A549 (cell line): ENCODE results near the gene EHD2. TPM values are rescaled to one million over a fixed set of nuclear protein-coding genes. Genes with fewer than 3 reads are reported as not detected.

Experiments
- ATAC-seq, 2 experiments: fragments of 200-7000 bp in 1 of 2; fragments of >200 bp in 1 of 2; cut with Nextera tagmentation in 1 of 2; cut with Tn5 transposase in 1 of 2; 3 replicates each; pipeline versions ENCODE4 v1.8.0 to v1.9.1; 2018 to 2020; ENCODE audit warnings: mild to moderate bottlenecking in 1 of 2, moderate library complexity in 1 of 2
- CTCF ChIA-PET: fragments of 300-600 bp; sonication (Branson Sonifier 250); formaldehyde crosslinking; extraction: SDS; loops from one replicate; lab custom pipeline; 2021; ENCODE audit warnings: antibody characterized with exemption, inconsistent platforms; lab: Yijun Ruan, JAX
- POLR2A ChIA-PET: fragments of 350-600 bp; formaldehyde crosslinking; extraction: SDS; loops from one replicate; lab custom pipeline; 2021; ENCODE audit warnings: antibody characterized with exemption, inconsistent platforms; lab: Yijun Ruan, JAX
- DNase-seq, 2 experiments: peaks; one replicate each; pipeline versions ENCODE4 v3.0.0 to v3.0.0-alpha.2; 2011 to 2016; ENCODE audit warnings: low read depth in 1 of 2, low spot score in 1 of 2
- FAIRE-seq: peaks from 2 replicates; lab custom pipeline; 2011; peaks lifted over from hg19 to GRCh38; lab: Jason Lieb, UNC
- H3K27ac ChIP-seq, 2 experiments: fragments of >200 bp; sonication (Bioruptor Twin); formaldehyde crosslinking; 3 replicates each; pipeline ENCODE4 v1.5.1; 2016 to 2017
- H3K4me1 ChIP-seq: fragments of >200 bp; sonication (Bioruptor Twin); formaldehyde crosslinking; 3 replicates; pipeline ENCODE4 v1.6.1; 2016
- H3K4me2 ChIP-seq: fragments of >200 bp; sonication (Bioruptor Twin); formaldehyde crosslinking; 3 replicates; pipeline ENCODE4 v1.6.1; 2016
- H3K4me3 ChIP-seq: fragments of >200 bp; sonication (Bioruptor Twin); formaldehyde crosslinking; 3 replicates; pipeline ENCODE4 v1.5.1; 2016
- H3K9me3 ChIP-seq: fragments of >200 bp; sonication (Bioruptor Twin); formaldehyde crosslinking; 3 replicates; pipeline ENCODE4 v1.6.1; 2016
- BHLHE40 ChIP-seq: IDR thresholded peaks from 2 replicates; pipeline ENCODE4 v1.6.1; 2012; ENCODE audit warnings: low read depth, low read length, inconsistent platforms
- CBX8 ChIP-seq: fragments of 200-600 bp; sonication (generic); IDR thresholded peaks from 2 replicates; pipeline ENCODE4 v1.6.1; 2016
- CEBPB ChIP-seq, 2 experiments: fragments of >200 bp in 1 of 2; sonication (Bioruptor Twin) in 1 of 2; formaldehyde crosslinking in 1 of 2; IDR thresholded peaks; 2 replicates each; pipeline ENCODE4 v1.6.1; 2012 to 2016
- E2F6 ChIP-seq: IDR thresholded peaks from 2 replicates; pipeline ENCODE4 v1.6.1; 2012; ENCODE audit warnings: low read depth, borderline replicate concordance
- EHMT2 ChIP-seq: fragments of 200-600 bp; sonication (generic); IDR thresholded peaks from 2 replicates; pipeline ENCODE4 v1.6.1; 2016; ENCODE audit warnings: antibody characterized with exemption, low read depth, mild to moderate bottlenecking, moderate library complexity
- ELK1 ChIP-seq: fragments of 150-350 bp; IDR thresholded peaks from 2 replicates; pipeline ENCODE4 v1.6.1; 2014; ENCODE audit warnings: low read depth, mild to moderate bottlenecking, low read length
- ESRRA ChIP-seq: fragments of 150-350 bp; IDR thresholded peaks from 2 replicates; pipeline ENCODE4 v1.6.1; 2014; ENCODE audit warnings: mild to moderate bottlenecking, low read length, borderline replicate concordance
- FOSL2 ChIP-seq, 2 experiments: fragments of 450-650 bp in 1 of 2; fragments of >200 bp in 1 of 2; sonication (Bioruptor Twin) in 1 of 2; formaldehyde crosslinking; IDR thresholded peaks; 2 replicates each; pipeline versions ENCODE4 v1.5.0 to v1.6.1; 2016 to 2020; ENCODE audit warnings: mild to moderate bottlenecking in 1 of 2, moderate library complexity in 1 of 2
- FOXS1 ChIP-seq: fragments of 250-450 bp; sonication (Bioruptor Pico); IDR thresholded peaks from 2 replicates; pipeline ENCODE4 v1.5.0; 2020; ENCODE audit warnings: mild to moderate bottlenecking, moderate library complexity
- GATA3 ChIP-seq: IDR thresholded peaks from 2 replicates; pipeline ENCODE4 v1.6.1; 2012; ENCODE audit warnings: borderline replicate concordance
- HDAC2 ChIP-seq: fragments of 200-600 bp; sonication (generic); IDR thresholded peaks from 2 replicates; pipeline ENCODE4 v1.6.1; 2016
- HEYL ChIP-seq: fragments of 250-450 bp; sonication (Bioruptor Pico); IDR thresholded peaks from 2 replicates; pipeline ENCODE4 v1.8.0; 2021; ENCODE audit warnings: mild to moderate bottlenecking, moderate library complexity
- HMGXB4 ChIP-seq: fragments of 250-450 bp; sonication (Bioruptor Pico); IDR thresholded peaks from 2 replicates; pipeline ENCODE4 v1.5.0; 2021; ENCODE audit warnings: mild to moderate bottlenecking, moderate library complexity, borderline replicate concordance
- HOXA7 ChIP-seq: fragments of 250-450 bp; sonication (Bioruptor Pico); IDR thresholded peaks from 2 replicates; pipeline ENCODE4 v1.5.0; 2020; ENCODE audit warnings: mild to moderate bottlenecking, moderate library complexity
- HOXB13 ChIP-seq: fragments of 250-450 bp; sonication (Bioruptor Pico); IDR thresholded peaks from 2 replicates; pipeline ENCODE4 v1.5.0; 2020; ENCODE audit warnings: low read depth, mild to moderate bottlenecking, moderate library complexity
- MAZ ChIP-seq: fragments of 150-350 bp; IDR thresholded peaks from 2 replicates; pipeline ENCODE4 v1.6.1; 2014; ENCODE audit warnings: antibody characterized with exemption, low read depth, low read length, borderline replicate concordance
- NR3C1 ChIP-seq: fragments of >200 bp; sonication (Bioruptor Twin); formaldehyde crosslinking; IDR thresholded peaks from 3 replicates; pipeline ENCODE4 v1.6.1; 2017
- PBX3 ChIP-seq: IDR thresholded peaks from 2 replicates; pipeline ENCODE4 v1.6.1; 2012
- PHF8 ChIP-seq: fragments of 200-600 bp; sonication (generic); IDR thresholded peaks from 2 replicates; pipeline ENCODE4 v1.6.1; 2016; ENCODE audit warnings: low read depth, mild to moderate bottlenecking, antibody characterized with exemption, moderate library complexity, borderline replicate concordance
- POLR2A ChIP-seq: IDR thresholded peaks from 2 replicates; pipeline ENCODE4 v1.6.1; 2012; ENCODE audit warnings: mild to moderate bottlenecking, low read length
- RAD21 ChIP-seq, 2 experiments: fragments of >200 bp in 1 of 2; sonication (Bioruptor Twin) in 1 of 2; formaldehyde crosslinking in 1 of 2; IDR thresholded peaks in 1 of 2; conservative IDR thresholded peaks in 1 of 2; 2 replicates in 1 of 2; 3 replicates in 1 of 2; pipeline ENCODE4 v1.6.1; 2012 to 2018; ENCODE audit warnings: inconsistent platforms in 1 of 2
- RARB ChIP-seq: fragments of 250-450 bp; sonication (Bioruptor Pico); IDR thresholded peaks from 2 replicates; pipeline ENCODE4 v1.8.0; 2021; ENCODE audit warnings: mild to moderate bottlenecking, moderate library complexity
- REST ChIP-seq: fragments of 200-600 bp; sonication (generic); IDR thresholded peaks from 2 replicates; pipeline ENCODE4 v1.6.1; 2016; ENCODE audit warnings: antibody characterized with exemption, mild to moderate bottlenecking, moderate library complexity
- RFX5 ChIP-seq: fragments of 450-650 bp; IDR thresholded peaks from 2 replicates; pipeline ENCODE4 v1.7.1; 2014; ENCODE audit warnings: antibody characterized with exemption, mild to moderate bottlenecking, moderate library complexity
- SREBF2 ChIP-seq: fragments of 450-650 bp; IDR thresholded peaks from 2 replicates; pipeline ENCODE4 v1.6.1; 2014; ENCODE audit warnings: mild to moderate bottlenecking, moderate library complexity
- ZC3H11A ChIP-seq: fragments of 450-650 bp; IDR thresholded peaks from 2 replicates; pipeline ENCODE4 v1.6.1; 2014; ENCODE audit warnings: antibody characterized with exemption, mild to moderate bottlenecking
- ZFP36 ChIP-seq: fragments of 450-650 bp; IDR thresholded peaks from 2 replicates; pipeline ENCODE4 v1.6.1; 2014; ENCODE audit warnings: borderline replicate concordance; ENCODE audit not compliant: partially characterized antibody
- ZNF302 ChIP-seq: fragments of 250-450 bp; sonication (Bioruptor Pico); IDR thresholded peaks from 2 replicates; pipeline ENCODE4 v1.9.0; 2021; ENCODE audit warnings: inconsistent platforms, mild to moderate bottlenecking, moderate library complexity
- ZSCAN20 ChIP-seq: fragments of 250-450 bp; sonication (Bioruptor Pico); IDR thresholded peaks from 2 replicates; pipeline ENCODE4 v1.8.0; 2022; ENCODE audit warnings: mild to moderate bottlenecking, moderate library complexity
- WGBS: methylation state at CpG from one replicate; pipeline ENCODE4 v1.1.6; 2017; ENCODE audit errors: missing lambda C conversion rate; 5-methylcytosine and 5-hydroxymethylcytosine counted together
- polyA plus RNA-seq, 4 experiments: library from polyadenylated mRNA; depleted of rRNA in 3 of 4; stranded (reverse); fragments of >200 nt; fragmentation: RNase III in 1 of 4; extraction: RNeasy Plus Mini Kit Qiagen cat#74134 plus additional on column Dnase treatment in 1 of 4; gene quantifications; 2 replicates in 3 of 4; 3 replicates in 1 of 4; pipeline ENCODE4 v1.2.3, GENCODE V29; 2011 to 2017

The EHD2 gene
- polyA plus RNA-seq, 2 of the 4 experiments (the other 2 are of a cell fraction): 32.3 to 105 TPM

- H3K4me2 ChIP-seq: no peak overlapping the region
- no peak for ATAC-seq
- peaks cover 45% of the 10 kb centered on the region for H3K4me1 ChIP-seq
- no peaks in the 10 kb centered on the region for H3K9me3 ChIP-seq
- CTCF ChIA-PET: interaction anchor here (0.6 to 42.0 kb wide), 3 partner anchors 22 to 891 kb away, joined by 4 to 1389 read pairs (median 4); partner anchors contain the start of gene EHD2
- no peak overlapping the region for H3K4me3 ChIP-seq
- FAIRE-seq: no peak
- H3K27ac ChIP-seq: peak overlapping the region; percentile 83 to 94; a peak in 4 of 6 replicates
- POLR2A ChIA-PET: no interaction called here
- WGBS: 89% methylated on average over 8 of the region's 8 CpGs
- TF ChIP-seq HEYL (CRISPR knock-in tag): no peak
- no peak for TF ChIP-seq POLR2A
- no peak for TF ChIP-seq HOXB13
- no peak for TF ChIP-seq ZNF302
- TF ChIP-seq RFX5: no peak
- TF ChIP-seq PHF8: no peak
- TF ChIP-seq CBX8: no peak
- no peak for TF ChIP-seq SREBF2
- TF ChIP-seq ZSCAN20 (CRISPR knock-in tag): no peak
- no peak for TF ChIP-seq PBX3
- no peak for TF ChIP-seq MAZ
- TF ChIP-seq RARB (CRISPR knock-in tag): no peak
- TF ChIP-seq RAD21 (conservative IDR thresholded peaks at IDR 0.05 in 1 of 2, IDR thresholded peaks at IDR 0.05 in 1 of 2): no peak
- TF ChIP-seq ZC3H11A: no peak
- TF ChIP-seq HOXA7: no peak
- no peak for TF ChIP-seq HMGXB4
- no peak for TF ChIP-seq BHLHE40
- no peak for TF ChIP-seq FOXS1 (CRISPR knock-in tag)
- TF ChIP-seq ELK1: no peak
- DNase-seq: no peak
Observed at GRCh38 chr19:47730910-47731309, 17.7 kb downstream of the EHD2 start.

GRCh38 chr19:47735131-47735530, 21.9 kb downstream of the EHD2 start:
- H3K27ac ChIP-seq: 0 out of 6 replicates have a peak overlapping the region, but pooled peaks of 1 of the 2 experiments have one; percentile 5
- peak in 1 of 2 experiments; percentile 9; a peak in 1 of 6 replicates for ATAC-seq
- DNase-seq: no peak
- no peak overlapping the region for H3K4me3 ChIP-seq
- POLR2A ChIA-PET: interaction anchor here (0.8 to 0.9 kb wide), 2 partner anchors 11 to 16 kb away, joined by 3 read pairs; no protein-coding TSS in a partner anchor
- no peak for TF ChIP-seq FOSL2 (IDR thresholded peaks at IDR 0.05)
- no peak for TF ChIP-seq FOSL2 (CRISPR knock-in tag; IDR thresholded peaks at IDR 0.05)
- TF ChIP-seq REST: no peak
- no peak for TF ChIP-seq HOXA7
- TF ChIP-seq ELK1: no peak
- no peak for TF ChIP-seq E2F6
- no peak for TF ChIP-seq ZFP36
- TF ChIP-seq FOXS1 (CRISPR knock-in tag): no peak
- TF ChIP-seq HDAC2: no peak
- no peak for TF ChIP-seq ESRRA
- no peak for TF ChIP-seq GATA3
- no peak for TF ChIP-seq BHLHE40
- no peak for TF ChIP-seq CEBPB (IDR thresholded peaks at IDR 0.05)
- no peak for TF ChIP-seq NR3C1
- no peak for TF ChIP-seq EHMT2
- peaks cover 7% of the 10 kb centered on the region for H3K4me1 ChIP-seq
- no peak overlapping the region for H3K4me2 ChIP-seq
- WGBS: 83% methylated on average over 4 of the region's 4 CpGs
- FAIRE-seq: no peak
- H3K9me3 ChIP-seq: no peaks in the 10 kb centered on the region
- CTCF ChIA-PET: interaction anchor here (0.8 to 42.0 kb wide), 7 partner anchors 8 to 300 kb away, joined by 3 to 1389 read pairs (median 5); partner anchors contain the start of genes EHD2, KPTN and NOP53
